ENCODE data around the gene DLK1. TPM values are rescaled to one million over a fixed set of nuclear protein-coding genes. Genes with fewer than 3 reads are reported as not detected.

DLK1 gene
- total and polyA plus RNA-seq, 2 of the 13 experiments (the other 11 are each of a cell fraction or from before 2014, with no cell fraction given), result 95.5 to 312 TPM

DNA sequence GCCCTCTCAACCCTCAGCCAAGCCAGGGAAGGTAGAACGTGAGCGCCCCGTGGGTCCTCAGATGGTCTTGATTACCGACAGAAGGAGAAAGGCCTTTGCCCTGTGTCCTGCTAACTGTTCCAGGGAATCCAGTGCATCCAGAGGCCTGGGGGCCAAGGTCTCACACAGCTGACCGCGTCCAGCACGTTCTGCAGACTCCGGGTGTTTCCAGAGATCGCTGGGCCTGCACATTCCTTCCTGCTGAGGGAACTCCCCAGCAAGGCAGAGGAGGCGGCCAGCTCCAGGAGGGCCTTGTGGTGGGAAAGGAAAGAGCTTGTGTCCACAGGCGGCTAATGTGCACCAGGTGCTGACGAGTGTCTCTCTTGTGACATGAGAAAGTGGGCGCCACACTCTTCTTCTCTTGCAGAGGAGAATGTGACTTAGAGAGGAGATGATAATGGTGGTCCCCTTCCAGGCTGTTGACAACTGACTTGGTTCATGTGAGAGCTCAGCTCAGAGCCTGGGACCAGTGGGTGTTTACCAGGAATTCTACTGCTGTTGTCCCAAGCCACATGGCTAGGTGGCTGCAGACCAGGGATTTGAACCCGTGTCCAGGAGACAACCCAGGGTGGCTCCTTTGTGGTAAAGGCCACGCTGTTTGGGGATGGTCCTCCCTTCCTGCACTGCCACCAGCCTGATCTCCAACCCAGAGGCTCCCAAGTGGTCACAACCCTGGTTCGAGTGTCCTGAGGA lies 46.8 kb upstream of the DLK1 start (continued):
- TF ChIP-seq, protein P1, sequence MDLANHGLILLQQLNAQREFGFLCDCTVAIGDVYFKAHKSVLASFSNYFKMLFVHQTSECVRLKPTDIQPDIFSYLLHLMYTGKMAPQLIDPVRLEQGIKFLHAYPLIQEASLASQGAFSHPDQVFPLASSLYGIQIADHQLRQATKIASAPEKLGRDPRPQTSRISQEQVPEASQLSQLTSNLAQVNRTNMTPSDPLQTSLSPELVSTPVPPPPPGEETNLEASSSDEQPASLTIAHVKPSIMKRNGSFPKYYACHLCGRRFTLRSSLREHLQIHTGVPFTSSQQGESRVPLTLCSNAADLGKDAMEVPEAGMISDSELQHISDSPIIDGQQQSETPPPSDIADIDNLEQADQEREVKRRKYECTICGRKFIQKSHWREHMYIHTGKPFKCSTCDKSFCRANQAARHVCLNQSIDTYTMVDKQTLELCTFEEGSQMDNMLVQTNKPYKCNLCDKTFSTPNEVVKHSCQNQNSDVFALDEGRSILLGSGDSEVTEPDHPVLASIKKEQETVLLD (CRISPR knock-in tag; IDR thresholded peaks at IDR 0.05; ENCODE audit: low read depth), result no peak
- peak; percentile 85 for TF ChIP-seq PPARG (CRISPR knock-in tag; conservative IDR thresholded peaks at IDR 0.05)
- peak; percentile 98 for TF ChIP-seq ZNF607 (CRISPR knock-in tag; IDR thresholded peaks at IDR 0.05; ENCODE audit: borderline replicate concordance)
- TF ChIP-seq, protein P2, sequence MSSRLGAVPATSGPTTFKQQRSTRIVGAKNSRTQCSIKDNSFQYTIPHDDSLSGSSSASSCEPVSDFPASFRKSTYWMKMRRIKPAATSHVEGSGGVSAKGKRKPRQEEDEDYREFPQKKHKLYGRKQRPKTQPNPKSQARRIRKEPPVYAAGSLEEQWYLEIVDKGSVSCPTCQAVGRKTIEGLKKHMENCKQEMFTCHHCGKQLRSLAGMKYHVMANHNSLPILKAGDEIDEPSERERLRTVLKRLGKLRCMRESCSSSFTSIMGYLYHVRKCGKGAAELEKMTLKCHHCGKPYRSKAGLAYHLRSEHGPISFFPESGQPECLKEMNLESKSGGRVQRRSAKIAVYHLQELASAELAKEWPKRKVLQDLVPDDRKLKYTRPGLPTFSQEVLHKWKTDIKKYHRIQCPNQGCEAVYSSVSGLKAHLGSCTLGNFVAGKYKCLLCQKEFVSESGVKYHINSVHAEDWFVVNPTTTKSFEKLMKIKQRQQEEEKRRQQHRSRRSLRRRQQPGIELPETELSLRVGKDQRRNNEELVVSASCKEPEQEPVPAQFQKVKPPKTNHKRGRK (CRISPR knock-in tag; IDR thresholded peaks at IDR 0.05), result no peak
- TF ChIP-seq PCBP1 (IDR thresholded peaks at IDR 0.05; ENCODE audit: borderline replicate concordance, low read depth, low read length), result no peak
- TF ChIP-seq ZFYVE20 (CRISPR knock-in tag; IDR thresholded peaks at IDR 0.05; ENCODE audit: borderline replicate concordance, low read depth), result no peak
- TF ChIP-seq TEAD3 (CRISPR knock-in tag; optimal IDR thresholded peaks at IDR 0.05; ENCODE audit: borderline replicate concordance), result peak; percentile 100
- TF ChIP-seq ZNF496 (CRISPR knock-in tag; IDR thresholded peaks at IDR 0.05; ENCODE audit: insufficient replicate concordance), result no peak
- TF ChIP-seq DNMT3B (CRISPR knock-in tag; conservative IDR thresholded peaks at IDR 0.05), result no peak
- TF ChIP-seq, protein P3, sequence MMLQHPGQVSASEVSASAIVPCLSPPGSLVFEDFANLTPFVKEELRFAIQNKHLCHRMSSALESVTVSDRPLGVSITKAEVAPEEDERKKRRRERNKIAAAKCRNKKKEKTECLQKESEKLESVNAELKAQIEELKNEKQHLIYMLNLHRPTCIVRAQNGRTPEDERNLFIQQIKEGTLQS (CRISPR knock-in tag; IDR thresholded peaks at IDR 0.05), result no peak
- no peak for TF ChIP-seq ZSCAN31 (CRISPR knock-in tag; IDR thresholded peaks at IDR 0.05; ENCODE audit: low read depth)
- TF ChIP-seq, protein P4, sequence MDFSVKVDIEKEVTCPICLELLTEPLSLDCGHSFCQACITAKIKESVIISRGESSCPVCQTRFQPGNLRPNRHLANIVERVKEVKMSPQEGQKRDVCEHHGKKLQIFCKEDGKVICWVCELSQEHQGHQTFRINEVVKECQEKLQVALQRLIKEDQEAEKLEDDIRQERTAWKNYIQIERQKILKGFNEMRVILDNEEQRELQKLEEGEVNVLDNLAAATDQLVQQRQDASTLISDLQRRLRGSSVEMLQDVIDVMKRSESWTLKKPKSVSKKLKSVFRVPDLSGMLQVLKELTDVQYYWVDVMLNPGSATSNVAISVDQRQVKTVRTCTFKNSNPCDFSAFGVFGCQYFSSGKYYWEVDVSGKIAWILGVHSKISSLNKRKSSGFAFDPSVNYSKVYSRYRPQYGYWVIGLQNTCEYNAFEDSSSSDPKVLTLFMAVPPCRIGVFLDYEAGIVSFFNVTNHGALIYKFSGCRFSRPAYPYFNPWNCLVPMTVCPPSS (IDR thresholded peaks at IDR 0.05), result no peak
- TF ChIP-seq, protein P5, sequence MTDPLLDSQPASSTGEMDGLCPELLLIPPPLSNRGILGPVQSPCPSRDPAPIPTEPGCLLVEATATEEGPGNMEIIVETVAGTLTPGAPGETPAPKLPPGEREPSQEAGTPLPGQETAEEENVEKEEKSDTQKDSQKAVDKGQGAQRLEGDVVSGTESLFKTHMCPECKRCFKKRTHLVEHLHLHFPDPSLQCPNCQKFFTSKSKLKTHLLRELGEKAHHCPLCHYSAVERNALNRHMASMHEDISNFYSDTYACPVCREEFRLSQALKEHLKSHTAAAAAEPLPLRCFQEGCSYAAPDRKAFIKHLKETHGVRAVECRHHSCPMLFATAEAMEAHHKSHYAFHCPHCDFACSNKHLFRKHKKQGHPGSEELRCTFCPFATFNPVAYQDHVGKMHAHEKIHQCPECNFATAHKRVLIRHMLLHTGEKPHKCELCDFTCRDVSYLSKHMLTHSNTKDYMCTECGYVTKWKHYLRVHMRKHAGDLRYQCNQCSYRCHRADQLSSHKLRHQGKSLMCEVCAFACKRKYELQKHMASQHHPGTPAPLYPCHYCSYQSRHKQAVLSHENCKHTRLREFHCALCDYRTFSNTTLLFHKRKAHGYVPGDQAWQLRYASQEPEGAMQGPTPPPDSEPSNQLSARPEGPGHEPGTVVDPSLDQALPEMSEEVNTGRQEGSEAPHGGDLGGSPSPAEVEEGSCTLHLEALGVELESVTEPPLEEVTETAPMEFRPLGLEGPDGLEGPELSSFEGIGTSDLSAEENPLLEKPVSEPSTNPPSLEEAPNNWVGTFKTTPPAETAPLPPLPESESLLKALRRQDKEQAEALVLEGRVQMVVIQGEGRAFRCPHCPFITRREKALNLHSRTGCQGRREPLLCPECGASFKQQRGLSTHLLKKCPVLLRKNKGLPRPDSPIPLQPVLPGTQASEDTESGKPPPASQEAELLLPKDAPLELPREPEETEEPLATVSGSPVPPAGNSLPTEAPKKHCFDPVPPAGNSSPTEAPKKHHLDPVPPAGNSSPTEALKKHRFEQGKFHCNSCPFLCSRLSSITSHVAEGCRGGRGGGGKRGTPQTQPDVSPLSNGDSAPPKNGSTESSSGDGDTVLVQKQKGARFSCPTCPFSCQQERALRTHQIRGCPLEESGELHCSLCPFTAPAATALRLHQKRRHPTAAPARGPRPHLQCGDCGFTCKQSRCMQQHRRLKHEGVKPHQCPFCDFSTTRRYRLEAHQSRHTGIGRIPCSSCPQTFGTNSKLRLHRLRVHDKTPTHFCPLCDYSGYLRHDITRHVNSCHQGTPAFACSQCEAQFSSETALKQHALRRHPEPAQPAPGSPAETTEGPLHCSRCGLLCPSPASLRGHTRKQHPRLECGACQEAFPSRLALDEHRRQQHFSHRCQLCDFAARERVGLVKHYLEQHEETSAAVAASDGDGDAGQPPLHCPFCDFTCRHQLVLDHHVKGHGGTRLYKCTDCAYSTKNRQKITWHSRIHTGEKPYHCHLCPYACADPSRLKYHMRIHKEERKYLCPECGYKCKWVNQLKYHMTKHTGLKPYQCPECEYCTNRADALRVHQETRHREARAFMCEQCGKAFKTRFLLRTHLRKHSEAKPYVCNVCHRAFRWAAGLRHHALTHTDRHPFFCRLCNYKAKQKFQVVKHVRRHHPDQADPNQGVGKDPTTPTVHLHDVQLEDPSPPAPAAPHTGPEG (CRISPR knock-in tag; IDR thresholded peaks at IDR 0.05), result peak; percentile 59; the same call in 1 of the 2 replicates
- TF ChIP-seq ZBTB7A (CRISPR knock-in tag; IDR thresholded peaks at IDR 0.05), result peak; percentile 93
- no peak for TF ChIP-seq BRCA1 (CRISPR knock-in tag; IDR thresholded peaks at IDR 0.05)
- TF ChIP-seq, protein P6, sequence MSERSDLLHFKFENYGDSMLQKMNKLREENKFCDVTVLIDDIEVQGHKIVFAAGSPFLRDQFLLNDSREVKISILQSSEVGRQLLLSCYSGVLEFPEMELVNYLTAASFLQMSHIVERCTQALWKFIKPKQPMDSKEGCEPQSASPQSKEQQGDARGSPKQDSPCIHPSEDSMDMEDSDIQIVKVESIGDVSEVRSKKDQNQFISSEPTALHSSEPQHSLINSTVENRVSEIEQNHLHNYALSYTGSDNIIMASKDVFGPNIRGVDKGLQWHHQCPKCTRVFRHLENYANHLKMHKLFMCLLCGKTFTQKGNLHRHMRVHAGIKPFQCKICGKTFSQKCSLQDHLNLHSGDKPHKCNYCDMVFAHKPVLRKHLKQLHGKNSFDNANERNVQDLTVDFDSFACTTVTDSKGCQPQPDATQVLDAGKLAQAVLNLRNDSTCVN (CRISPR knock-in tag; IDR thresholded peaks at IDR 0.05; ENCODE audit: borderline replicate concordance), result peak; percentile 87
- TF ChIP-seq ATF1 (CRISPR knock-in tag; IDR thresholded peaks at IDR 0.05), result no peak
